Measurements from ENCODE around the gene MUC21.

DNA sequence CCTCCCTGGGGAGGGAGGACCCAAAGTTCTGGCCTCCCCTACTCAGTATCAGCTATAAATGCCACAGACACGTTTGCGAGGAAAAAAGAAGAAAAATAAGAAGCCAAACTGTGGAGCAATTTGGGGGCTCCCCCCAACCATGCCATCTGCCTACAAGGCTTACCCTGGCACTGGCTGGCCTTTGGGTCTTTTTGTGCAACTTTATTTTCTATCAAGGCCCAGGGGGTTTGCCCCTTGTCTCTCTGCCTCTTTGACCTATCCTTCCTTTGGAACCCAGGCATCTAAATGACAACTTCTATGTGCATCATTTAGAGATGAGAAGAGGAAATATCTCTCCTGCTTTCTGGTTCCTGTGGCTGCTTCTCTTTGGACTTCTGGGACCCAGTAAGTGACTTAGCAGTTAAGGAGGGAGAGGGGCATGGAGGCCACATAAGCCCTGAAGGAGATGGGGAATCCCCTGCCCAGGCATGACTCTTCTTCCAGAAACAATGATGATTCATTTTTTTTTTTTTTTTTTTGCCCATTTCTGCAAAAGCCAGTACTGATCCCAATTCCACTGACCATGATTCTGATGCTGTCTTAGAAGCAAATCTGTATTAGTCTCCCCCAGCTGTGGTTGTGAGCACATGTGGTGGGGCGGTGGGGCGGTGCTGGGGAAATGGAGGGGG, 27.0 kb downstream of the MUC21 start, which contains the start of gene MUC22:
- TF ChIP-seq, protein P1, sequence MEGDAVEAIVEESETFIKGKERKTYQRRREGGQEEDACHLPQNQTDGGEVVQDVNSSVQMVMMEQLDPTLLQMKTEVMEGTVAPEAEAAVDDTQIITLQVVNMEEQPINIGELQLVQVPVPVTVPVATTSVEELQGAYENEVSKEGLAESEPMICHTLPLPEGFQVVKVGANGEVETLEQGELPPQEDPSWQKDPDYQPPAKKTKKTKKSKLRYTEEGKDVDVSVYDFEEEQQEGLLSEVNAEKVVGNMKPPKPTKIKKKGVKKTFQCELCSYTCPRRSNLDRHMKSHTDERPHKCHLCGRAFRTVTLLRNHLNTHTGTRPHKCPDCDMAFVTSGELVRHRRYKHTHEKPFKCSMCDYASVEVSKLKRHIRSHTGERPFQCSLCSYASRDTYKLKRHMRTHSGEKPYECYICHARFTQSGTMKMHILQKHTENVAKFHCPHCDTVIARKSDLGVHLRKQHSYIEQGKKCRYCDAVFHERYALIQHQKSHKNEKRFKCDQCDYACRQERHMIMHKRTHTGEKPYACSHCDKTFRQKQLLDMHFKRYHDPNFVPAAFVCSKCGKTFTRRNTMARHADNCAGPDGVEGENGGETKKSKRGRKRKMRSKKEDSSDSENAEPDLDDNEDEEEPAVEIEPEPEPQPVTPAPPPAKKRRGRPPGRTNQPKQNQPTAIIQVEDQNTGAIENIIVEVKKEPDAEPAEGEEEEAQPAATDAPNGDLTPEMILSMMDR (IDR thresholded peaks at IDR 0.05): no peak
- TF ChIP-seq EP300 (IDR thresholded peaks at IDR 0.05): no peak

Measured in gastroesophageal sphincter (tissue), 3 donors.